ENCODE results near the gene PROSER2.

DNA sequence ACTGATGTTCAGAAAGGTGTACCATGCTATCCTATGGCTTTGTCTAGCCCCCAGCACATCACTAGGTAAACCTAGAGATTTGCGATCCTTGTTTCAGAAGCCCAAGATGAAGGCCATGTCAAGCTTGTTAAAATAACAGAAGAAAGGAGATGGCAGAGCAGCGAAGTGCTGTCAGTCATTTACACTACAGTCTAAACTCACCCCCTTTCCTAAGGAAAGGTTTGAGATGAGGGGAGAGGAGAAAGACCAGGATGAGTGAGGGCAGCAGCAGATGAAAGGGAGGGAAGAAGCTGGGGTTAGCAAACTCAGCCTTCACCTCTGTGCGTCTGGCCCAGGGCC is 74.8 kb downstream of the PROSER2 start:
- TF ChIP-seq GATA2 (IDR thresholded peaks at IDR 0.05; ENCODE audit: low read depth, low read length) (no peak), GATA3 (IDR thresholded peaks at IDR 0.05; ENCODE audit: low read depth, low read length) (no peak)
